OCI-M1 (cell line): ENCODE data around the gene PRAMEF17.
"Not testable (repeated sequence)": the region's sequence is repeated elsewhere in the genome, so short reads cannot be mapped to it uniquely, and the experiment has no call there.

Experiments
- DNase-seq: peaks from one replicate; lab custom pipeline; 2025; lab: John Stamatoyannopoulos, UW

The PRAMEF17 gene

GRCh38 chr1:13389332-13389731 is at the start of gene PRAMEF17:
Gene PRAMEF17, plus strand, starts transcription at chr1:13389632. Its CDS starts 26 bp downstream, at chr1:13389658.
- not testable (repeated sequence) for DNase-seq

- DNase-seq: not testable (repeated sequence)
These were observed 46.9 kb upstream of the PRAMEF17 start for GRCh38 chr1:13342496-13342895.

- DNase-seq: not testable (repeated sequence)
These were observed 42.4 kb upstream of the PRAMEF17 start, which contains the start of gene PRAMEF14 for GRCh38 chr1:13347034-13347433. Gene PRAMEF14, minus strand, starts transcription at chr1:13347134. Its CDS starts 1,820 bp downstream, at chr1:13345314.

- not testable (repeated sequence) for DNase-seq
These were observed 36.0 kb upstream of the PRAMEF17 start for GRCh38 chr1:13353476-13353875.

GRCh38 chr1:13354475-13354874 is 35.0 kb upstream of the PRAMEF17 start:
- DNase-seq: not testable (repeated sequence)

GRCh38 chr1:13356774-13357173 is 32.7 kb upstream of the PRAMEF17 start:
- DNase-seq: peak; percentile 80

GRCh38 chr1:13362364-13362763 is 27.1 kb upstream of the PRAMEF17 start:
- not testable (repeated sequence) for DNase-seq

- DNase-seq: not testable (repeated sequence)
These were observed 24.5 kb upstream of the PRAMEF17 start for GRCh38 chr1:13364928-13365327.

GRCh38 chr1:13366536-13366935 is 22.9 kb upstream of the PRAMEF17 start:
- not testable (repeated sequence) for DNase-seq

GRCh38 chr1:13368544-13368943 is 20.9 kb upstream of the PRAMEF17 start:
- peak; percentile 68 for DNase-seq

- DNase-seq: not testable (repeated sequence)
These were observed 10.4 kb upstream of the PRAMEF17 start for GRCh38 chr1:13378983-13379382.

- DNase-seq: not testable (repeated sequence)
These were observed 9.1 kb upstream of the PRAMEF17 start for GRCh38 chr1:13380380-13380779.

- DNase-seq: not testable (repeated sequence)
These were observed 3.6 kb downstream of the PRAMEF17 start for GRCh38 chr1:13393004-13393403.

- DNase-seq: not testable (repeated sequence)
These were observed 5.3 kb downstream of the PRAMEF17 start for GRCh38 chr1:13394761-13395160.

- not testable (repeated sequence) for DNase-seq
These were observed 5.9 kb downstream of the PRAMEF17 start for GRCh38 chr1:13395311-13395710.

- no peak for DNase-seq
These were observed 18.4 kb downstream of the PRAMEF17 start for GRCh38 chr1:13407811-13408210.

- not testable (repeated sequence) for DNase-seq
These were observed 20.7 kb downstream of the PRAMEF17 start, which contains the start of gene PRAMEF20 for GRCh38 chr1:13410150-13410549. Gene PRAMEF20, plus strand, starts transcription at chr1:13410450. Its CDS starts 5,905 bp downstream, at chr1:13416355.

GRCh38 chr1:13430495-13430894 is 41.1 kb downstream of the PRAMEF17 start:
- no peak for DNase-seq

GRCh38 chr1:13432251-13432650 is 42.8 kb downstream of the PRAMEF17 start:
- DNase-seq: no peak

GRCh38 chr1:13433694-13434358 is 44.4 kb downstream of the PRAMEF17 start:
- not testable (repeated sequence) for DNase-seq

GRCh38 chr1:13435458-13435857 is 46.0 kb downstream of the PRAMEF17 start:
- DNase-seq: no peak

- not testable (repeated sequence) for DNase-seq
These were observed 49.8 kb downstream of the PRAMEF17 start for GRCh38 chr1:13439104-13439783.
